NCI-H2227 (cell line): ENCODE measurements around the gene BRCA1.
"Not testable (repeated sequence)": the region's sequence is repeated elsewhere in the genome, so short reads cannot be mapped to it uniquely, and the experiment has no call there.

ENCODE experiments used
- DNase-seq: peaks from one replicate; lab custom pipeline; 2025; ENCODE audit not compliant: unreplicated experiment; lab: John Stamatoyannopoulos, UW

BRCA1 gene

DNA sequence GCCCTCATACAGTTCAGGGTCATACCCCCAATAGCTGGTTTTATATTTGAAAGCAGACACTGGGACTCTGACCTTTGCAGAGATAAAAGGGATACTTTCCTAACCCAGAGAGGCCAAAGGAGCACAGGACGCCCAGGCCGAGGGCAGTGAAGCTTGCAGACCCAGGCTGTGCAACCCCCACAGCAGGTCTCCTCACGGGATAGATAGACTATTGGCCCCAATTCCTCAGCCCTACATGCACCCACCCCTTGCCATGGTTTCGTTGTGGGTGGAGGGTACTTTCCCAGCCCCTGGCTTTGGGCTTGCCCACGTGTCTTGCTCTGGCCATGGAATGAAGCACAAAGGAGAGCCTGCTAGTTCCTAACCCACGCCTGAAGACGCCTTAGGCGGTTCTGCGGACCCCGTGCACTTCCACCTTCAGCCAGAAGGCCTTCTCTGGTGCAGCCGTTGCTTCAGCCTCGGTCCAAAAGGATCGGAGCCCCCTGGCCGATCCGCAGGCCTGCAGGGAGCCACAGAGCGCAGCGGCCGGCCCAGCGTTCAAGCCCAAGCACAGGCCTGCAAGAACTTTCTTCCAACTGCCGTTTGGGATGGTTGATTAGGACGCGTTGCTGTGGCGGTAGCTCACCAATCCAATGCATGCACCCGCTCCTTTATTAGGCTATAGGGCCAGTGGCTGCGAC is 9.8 kb upstream of the BRCA1 start:
- DNase-seq, result no peak

DNA sequence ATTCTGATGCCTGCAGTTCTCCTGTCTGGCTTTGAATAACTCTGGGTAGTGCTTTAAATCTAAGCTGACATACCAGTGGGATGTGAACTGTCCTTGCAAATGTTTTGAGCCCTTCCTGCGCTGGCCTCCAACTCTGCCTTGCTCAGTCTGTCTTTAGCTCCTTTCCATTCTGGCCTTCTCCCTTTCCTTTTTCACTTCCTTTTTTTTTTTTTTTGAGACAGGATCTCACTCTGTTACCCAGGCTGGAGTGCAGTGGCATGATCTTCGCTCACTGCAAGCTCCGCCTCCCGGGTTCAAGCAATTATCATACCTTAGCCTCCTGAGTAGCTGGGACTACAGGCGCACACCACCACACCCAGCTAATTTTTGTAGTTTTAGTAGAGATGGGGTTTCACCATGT is 8.3 kb upstream of the BRCA1 start:
- DNase-seq, result not testable (repeated sequence)

DNA sequence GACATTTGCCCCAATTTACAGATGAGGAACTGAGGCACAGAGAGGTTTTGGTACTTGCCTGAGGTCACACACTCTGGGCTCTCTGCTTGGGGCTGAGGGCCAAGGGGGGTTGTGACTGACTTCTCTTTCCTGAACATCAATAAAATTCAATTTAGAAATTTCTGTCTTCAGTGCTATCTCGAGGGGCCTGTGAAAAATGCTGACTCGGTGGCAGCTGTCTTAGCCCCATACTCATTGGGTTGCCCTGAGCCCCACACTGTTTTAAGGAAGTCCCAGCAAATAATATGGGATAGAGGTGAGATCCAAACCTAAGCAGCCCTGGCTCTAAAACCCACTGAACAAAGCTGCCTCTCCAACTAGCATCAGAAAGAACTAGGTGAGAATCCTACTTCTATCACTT is 7.0 kb upstream of the BRCA1 start:
- no peak for DNase-seq

DNA sequence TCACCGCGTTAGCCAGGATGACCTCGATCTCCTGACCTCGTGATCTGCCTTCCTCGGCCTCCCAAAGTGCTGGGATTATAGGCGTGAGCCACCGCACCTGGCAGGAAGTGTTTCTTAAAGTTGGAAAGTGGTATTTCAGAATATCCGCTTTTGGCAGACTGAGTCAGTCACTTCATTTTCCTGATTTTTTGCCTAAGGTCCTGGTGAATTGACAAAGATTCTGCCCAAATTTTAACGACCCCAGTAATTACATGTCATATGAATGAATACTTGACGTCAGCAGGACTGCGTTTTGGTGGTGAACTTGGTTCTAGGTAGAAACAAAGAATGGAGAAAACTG is 4.5 kb upstream of the BRCA1 start:
- no peak for DNase-seq

DNA sequence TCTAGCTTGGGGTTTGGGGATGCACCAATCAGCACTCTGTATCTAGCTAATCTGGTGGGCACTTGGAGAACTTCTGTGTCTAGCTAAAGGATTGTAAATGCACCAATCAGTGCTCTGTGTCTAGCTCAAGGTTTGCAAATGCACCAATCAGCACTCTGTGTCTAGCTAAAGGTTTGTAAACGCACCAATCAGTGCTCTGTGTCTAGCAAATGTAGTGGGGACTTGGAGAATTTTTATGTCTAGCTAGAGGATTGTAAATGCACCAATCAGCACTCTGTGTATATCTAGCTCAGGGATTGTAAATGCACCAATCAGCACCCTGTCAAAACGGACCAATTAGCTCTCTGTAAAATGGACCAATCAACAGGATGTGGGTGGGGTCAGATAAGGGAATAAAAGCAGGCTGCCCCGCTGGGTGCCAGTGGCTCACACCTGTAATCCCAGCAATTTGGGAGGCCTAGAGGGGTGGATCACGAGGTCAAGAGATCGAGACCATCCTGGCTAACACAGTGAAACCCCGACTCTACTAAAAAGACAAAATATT is 2.2 kb upstream of the BRCA1 start:
- DNase-seq, result not testable (repeated sequence)

DNA sequence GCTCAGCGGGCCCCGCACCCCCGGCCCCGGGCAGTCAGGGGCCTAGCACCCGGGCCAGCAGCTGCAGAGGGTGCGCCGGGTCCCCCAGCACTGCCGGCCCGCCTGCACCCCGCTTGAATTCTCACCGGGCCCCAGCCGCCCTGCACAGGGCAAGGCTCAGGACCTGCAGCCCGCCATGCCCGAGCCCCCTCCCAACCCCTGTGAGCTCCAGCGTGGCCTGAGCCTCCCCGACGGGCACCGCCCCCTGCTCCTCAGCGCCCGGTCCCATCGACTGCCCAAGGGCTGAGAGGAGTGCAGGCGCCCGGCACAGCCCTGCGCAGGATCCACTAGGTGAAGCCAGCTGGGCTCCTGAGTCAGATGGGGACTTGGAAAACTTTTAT is 1.7 kb upstream of the BRCA1 start:
- DNase-seq, result no peak

DNA sequence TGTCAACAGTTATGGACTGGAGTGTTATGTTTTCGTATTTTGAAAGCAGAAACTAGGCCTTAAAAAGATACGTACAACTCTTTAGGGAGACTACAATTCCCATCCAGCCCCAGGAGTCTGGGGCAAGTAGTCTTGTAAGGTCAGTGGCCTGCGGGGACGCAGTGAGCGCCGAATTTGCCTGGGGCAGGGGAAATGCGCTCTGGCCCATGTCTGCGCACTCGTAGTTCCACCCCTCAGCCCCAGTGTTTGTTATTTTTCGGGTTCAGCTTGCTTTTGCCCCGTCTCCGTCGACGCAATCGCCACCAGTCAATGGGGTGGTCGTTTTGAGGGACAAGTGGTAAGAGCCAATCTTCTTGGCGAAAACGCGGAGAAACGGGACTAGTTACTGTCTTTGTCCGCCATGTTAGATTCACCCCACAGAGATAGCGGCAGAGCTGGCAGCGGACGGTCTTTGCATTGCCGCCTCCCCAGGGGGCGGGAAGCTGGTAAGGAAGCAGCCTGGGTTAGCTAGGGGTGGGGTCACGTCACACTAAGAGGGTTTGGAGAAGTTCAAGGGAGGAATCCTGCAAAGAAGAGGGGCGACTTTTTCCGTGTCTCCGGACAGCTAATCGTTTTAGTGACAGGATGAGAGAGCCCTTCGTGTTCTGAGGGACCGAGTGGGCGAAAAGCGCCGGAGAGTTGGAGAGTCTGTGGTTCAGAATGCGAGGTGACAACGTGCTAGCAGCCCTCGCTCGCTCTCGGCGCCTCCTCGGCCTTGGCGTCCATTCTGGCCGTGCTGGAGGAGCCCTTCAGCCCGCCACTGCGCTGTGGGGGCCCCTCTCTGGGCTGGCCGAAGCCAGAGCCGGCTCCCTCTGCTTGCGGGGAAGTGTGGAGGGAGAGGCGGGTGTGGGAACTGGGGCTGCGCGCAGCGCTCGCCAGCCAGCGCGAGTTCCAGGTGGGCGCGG is 1.1 kb upstream of the BRCA1 start:
- peak; percentile 50 for DNase-seq

DNA sequence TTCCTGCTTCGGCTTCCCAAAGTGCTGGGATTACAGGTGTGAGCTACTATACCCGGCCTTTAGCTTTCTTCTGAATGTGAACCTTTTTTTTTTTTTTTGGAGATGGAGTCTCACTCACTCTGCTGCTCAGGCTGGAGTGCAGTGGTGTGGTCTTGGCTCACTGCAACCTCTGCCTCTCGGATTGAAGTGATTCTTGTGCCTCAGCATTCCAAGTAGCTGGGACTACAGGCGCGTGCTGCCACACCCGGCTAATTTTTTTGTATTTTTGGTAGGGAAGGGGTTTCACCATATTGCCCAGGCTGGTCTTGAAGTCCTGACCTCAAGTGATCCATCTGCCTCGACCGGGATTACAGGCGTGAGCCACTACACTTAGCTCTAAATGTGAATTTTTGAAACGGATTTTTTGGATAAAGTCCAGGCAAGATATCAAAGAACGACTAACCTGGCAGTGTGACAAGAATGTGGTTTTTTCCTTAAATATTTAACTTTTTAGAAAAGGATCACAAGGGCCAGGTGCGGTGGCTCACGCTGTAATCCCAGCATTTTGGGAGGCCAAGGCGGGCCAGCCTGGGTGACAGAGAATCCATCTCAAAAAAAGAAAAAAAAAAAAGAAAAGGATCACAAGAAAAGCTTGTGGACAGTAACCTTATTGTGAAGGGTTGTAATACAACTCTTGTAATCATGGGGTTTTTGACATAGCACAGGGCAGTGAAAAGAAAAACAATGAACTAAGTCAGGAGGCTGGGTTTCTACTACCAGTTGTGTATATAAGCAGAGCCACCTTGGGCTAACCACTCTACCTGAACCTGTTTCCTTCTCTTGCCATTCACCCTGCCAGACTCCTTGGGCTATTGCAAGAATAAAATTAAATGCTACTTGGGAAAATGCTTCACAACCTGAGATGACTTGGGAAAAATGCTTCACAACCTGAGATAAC is 6.2 kb downstream of the BRCA1 start:
- no peak for DNase-seq

DNA sequence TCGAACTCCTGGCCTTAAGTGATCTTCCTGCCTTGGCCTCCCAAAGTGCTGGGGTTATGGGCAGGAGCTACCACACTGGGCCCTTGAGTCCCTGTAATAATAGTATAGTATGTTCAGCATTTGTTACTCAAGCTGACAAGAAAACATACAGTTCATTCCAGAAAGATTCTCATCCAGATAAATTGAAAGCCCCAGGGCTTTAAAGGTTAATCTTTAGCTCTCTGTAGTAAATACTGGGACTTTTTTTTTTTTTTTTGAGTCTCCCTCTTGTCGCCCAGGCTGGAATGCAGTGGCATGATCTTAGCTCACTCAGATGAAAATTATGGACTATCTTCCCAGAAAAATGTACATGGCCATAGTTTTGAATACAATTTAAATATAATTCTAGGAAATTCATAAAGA is 11.0 kb downstream of the BRCA1 start:
- no peak for DNase-seq

DNA sequence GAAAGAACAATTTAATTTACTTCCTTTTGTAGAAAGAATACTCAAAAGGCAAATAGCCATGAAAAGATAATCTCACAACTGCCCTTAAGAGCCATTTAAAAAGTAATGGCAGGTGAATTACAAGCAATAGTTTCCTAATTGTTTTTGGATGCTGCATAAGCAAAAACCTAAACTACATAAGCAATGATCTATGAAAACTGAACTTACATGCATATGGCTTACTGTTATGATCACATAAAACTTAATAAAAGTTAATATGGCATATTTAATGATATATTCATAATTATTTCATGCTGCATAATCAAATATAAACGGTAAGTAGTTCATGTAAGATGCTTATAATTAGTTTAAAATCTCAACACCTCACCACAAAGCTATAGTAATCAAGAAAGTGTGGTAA is 18.6 kb downstream of the BRCA1 start:
- DNase-seq, result no peak

DNA sequence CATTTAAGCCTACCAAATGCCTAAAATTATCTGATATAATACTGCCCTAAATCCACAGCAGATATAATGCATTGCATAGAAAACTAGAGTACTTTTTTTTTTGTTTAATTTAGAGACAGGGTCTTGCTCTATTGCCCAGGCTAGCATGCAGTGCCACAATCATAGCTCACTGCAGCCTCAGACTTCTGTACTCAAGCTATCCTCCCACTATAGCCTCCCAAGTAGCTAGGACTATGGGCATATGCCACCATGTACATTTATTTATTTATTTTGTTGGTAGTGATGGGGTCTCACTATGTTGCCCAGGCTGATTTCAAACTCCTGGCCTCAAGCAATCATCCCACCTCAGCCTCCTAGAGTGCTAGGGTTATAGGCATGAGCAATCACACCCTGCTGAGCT is 20.0 kb downstream of the BRCA1 start:
- DNase-seq, result no peak

DNA sequence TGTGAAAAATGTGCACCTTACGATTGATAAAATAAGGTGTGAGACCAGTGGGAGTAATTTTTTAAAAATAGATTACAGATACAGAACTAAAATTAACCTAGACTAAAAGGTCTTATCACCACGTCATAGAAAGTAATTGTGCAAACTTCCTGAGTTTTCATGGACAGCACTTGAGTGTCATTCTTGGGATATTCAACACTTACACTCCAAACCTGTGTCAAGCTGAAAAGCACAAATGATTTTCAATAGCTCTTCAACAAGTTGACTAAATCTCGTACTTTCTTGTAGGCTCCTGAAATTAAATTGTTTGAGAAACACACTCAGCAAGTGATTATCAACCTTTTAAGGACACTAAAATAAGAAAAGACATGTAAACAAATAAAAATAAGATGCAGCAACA is 20.5 kb downstream of the BRCA1 start:
- no peak for DNase-seq

DNA sequence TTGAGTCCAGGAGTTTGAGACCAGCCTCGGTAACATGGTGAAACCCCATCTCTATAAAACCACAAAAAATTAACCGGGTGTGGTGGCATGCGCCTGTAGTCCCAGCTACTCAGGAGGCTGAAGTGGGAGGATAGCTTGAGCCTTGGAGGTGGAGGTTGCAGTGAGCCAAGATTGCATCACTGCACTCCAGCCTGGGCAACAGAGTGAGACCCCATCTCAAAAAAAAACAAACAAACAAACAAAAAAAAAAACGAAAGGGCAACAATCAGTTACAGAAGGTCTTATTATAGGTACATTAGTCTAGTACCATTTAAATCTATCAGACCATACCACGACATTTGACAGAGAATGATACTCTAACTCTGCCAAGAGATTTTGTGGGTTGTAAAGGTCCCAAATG is 29.8 kb downstream of the BRCA1 start:
- DNase-seq, result not testable (repeated sequence)

DNA sequence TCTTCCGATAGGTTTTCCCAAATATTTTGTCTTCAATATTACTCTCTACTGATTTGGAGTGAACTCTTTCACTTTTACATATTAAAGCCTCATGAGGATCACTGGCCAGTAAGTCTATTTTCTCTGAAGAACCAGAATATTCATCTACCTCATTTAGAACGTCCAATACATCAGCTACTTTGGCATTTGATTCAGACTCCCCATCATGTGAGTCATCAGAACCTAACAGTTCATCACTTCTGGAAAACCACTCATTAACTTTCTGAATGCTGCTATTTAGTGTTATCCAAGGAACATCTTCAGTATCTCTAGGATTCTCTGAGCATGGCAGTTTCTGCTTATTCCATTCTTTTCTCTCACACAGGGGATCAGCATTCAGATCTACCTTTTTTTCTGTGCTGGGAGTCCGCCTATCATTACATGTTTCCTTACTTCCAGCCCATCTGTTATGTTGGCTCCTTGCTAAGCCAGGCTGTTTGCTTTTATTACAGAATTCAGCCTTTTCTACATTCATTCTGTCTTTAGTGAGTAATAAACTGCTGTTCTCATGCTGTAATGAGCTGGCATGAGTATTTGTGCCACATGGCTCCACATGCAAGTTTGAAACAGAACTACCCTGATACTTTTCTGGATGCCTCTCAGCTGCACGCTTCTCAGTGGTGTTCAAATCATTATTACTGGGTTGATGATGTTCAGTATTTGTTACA is 30.9 kb downstream of the BRCA1 start:
- DNase-seq, result no peak

DNA sequence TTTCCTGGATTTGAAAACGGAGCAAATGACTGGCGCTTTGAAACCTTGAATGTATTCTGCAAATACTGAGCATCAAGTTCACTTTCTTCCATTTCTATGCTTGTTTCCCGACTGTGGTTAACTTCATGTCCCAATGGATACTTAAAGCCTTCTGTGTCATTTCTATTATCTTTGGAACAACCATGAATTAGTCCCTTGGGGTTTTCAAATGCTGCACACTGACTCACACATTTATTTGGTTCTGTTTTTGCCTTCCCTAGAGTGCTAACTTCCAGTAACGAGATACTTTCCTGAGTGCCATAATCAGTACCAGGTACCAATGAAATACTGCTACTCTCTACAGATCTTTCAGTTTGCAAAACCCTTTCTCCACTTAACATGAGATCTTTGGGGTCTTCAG is 32.3 kb downstream of the BRCA1 start:
- DNase-seq, result no peak

DNA sequence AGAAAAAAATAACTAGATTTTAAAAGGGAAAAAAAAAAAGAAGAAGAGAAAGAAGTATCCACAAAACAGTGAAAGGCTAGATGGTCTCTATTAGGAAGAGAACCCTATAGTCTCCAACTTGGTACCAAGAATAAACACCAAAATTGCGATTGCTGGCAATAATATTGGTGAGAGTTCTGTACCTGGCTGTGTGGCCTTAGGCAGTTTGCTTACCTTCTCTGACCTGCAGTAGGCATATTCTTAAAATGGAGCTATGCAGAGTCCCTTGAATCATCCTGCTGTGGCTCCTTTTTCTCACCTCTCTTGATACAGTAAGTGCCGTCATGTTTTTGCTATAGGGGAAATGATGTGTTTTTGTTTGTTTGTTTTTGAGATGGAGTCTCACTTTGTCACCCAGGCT is 35.1 kb downstream of the BRCA1 start:
- DNase-seq, result no peak

DNA sequence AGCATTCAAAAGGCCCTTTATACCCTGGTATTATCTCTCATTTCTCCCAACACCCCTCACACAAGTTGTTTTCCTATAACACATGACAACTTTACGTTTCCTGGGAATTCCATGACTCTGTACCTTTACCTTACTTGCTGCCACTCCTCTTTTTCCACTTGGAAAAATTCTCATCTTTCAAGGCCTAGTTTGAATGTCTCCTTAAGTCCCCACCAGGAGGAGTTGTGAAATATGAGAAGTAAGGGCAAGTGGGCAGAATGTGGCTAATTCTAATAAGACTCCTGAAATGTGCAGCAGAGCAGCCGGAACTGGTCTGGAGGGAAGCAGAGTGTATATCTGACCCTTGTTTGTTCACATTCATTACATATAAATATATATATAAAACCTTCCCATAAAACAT is 39.7 kb downstream of the BRCA1 start:
- no peak for DNase-seq

DNA sequence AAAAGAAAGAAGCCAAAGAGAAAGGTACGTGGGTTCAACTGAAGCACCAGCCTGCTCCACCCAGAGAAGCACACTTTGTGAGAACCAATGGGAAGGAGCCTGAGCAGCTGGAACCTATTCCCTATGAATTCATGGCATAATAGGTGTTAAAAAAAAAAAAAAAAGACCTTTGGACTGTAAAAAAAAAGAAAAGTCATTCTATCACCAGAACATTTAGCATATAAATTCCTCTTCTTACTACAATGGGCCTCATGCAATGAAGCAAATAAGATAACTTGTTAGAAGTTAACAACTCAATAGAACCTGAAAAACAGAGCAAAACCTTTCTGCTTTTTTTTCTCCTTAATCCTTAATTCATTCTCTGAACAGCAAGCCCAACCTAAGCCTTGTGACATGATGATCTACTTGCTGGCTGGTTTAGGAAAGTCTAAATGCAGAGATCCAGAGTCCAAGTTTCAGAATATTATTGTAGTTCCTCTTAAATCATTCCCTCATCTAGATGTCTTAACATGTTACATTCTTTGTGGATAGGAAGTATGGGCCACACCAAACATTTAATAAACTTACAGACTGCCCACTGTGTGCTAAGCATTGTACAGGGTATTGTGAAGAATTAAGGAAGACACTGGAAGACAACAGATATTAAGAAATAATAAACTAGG is 45.4 kb downstream of the BRCA1 start:
- no peak for DNase-seq

DNA sequence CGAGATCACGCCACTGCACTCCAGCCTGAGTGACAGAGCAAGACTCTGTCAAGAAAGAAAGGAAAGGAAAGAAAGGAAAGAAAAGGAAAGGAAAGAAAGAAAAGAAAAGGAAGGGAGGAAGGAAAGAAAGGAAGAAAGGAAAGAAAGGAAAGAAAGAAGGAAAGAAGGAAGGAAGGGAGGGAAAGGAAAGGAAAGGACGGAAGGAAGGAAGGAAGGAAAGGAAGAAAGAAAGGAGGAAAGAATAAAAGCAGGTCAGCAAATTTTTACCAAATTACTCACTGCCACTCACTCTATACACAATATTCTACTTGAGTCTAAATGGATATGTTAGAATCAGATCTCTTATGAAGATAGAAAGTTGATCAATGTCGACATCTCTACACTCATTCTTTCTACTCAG is 50.3 kb downstream of the BRCA1 start:
- DNase-seq, result no peak

DNA sequence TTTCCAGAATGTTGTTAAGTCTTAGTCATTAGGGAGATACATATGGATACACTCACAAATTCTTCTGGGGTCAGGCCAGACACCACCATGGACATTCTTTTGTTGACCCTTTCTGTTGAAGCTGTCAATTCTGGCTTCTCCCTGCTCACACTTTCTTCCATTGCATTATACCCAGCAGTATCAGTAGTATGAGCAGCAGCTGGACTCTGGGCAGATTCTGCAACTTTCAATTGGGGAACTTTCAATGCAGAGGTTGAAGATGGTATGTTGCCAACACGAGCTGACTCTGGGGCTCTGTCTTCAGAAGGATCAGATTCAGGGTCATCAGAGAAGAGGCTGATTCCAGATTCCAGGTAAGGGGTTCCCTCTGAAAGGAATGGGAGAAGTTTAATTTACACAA is 54.3 kb downstream of the BRCA1 start:
- DNase-seq, result no peak
